HepG2 (cell line): ENCODE data around the gene PHTF1. TPM values are rescaled to one million over a fixed set of nuclear protein-coding genes. Genes with fewer than 3 reads are reported as not detected.

Experiments
- ATAC-seq: fragments of 200-7000 bp; cut with Tn5 transposase; 3 replicates; pipeline ENCODE4 v1.9.1; 2020; ENCODE audit warnings: mild to moderate bottlenecking, moderate library complexity
- BruUV-seq: library from RNA; stranded (reverse); fragments of 400-500 nt; replicated peaks from 2 replicates; lab custom pipeline; 2021; lab: Mats Ljungman, UMichigan
- CTCF ChIA-PET: fragments of 300-600 bp; formaldehyde crosslinking; extraction: SDS; loops from one replicate; lab custom pipeline; 2021; ENCODE audit warnings: low total read pairs, inconsistent platforms, low intra/inter-chr PET ratio; lab: Yijun Ruan, JAX
- POLR2A ChIA-PET: fragments of 350-600 bp; sonication (Branson Sonifier 250); formaldehyde crosslinking; loops from one replicate; lab custom pipeline; 2020; ENCODE audit warnings: antibody characterized with exemption, inconsistent platforms; lab: Yijun Ruan, JAX
- DNase-seq: peaks from one replicate; pipeline ENCODE4 v3.0.0-alpha.2; 2015; ENCODE audit warnings: low spot score
- FAIRE-seq: peaks from 3 replicates; lab custom pipeline; 2011; peaks lifted over from hg19 to GRCh38; lab: Jason Lieb, UNC
- H2AFZ ChIP-seq: one replicate; pipeline ENCODE4 v1.6.1; 2011; ENCODE audit warnings: low read length, inconsistent platforms
- H3K27ac ChIP-seq: fragments of 300-600 bp; 3 replicates; pipeline ENCODE4 v1.8.0; 2011; ENCODE audit warnings: mixed run types, mild to moderate bottlenecking, mixed read lengths, low read length, inconsistent platforms; ENCODE audit not compliant: insufficient read depth; ENCODE audit errors: extremely low read length
- H3K27me3 ChIP-seq, 2 experiments: fragments of 200-600 bp in 1 of 2; 2 replicates in 1 of 2; 3 replicates in 1 of 2; pipeline versions ENCODE4 v1.6.0 to v1.8.0; 2011; ENCODE audit warnings: low read length in 2 of 2, mild to moderate bottlenecking in 2 of 2, moderate library complexity in 2 of 2, inconsistent platforms in 1 of 2; ENCODE audit not compliant: insufficient read depth in 2 of 2, control insufficient read depth in 1 of 2
- H3K36me3 ChIP-seq, 2 experiments: fragments of 200-600 bp in 1 of 2; replicated peaks in 1 of 2; 2 replicates in 1 of 2; 3 replicates in 1 of 2; pipeline versions ENCODE4 v1.5.1 to v1.8.0; 2011; ENCODE audit warnings: low read length in 2 of 2, inconsistent platforms in 1 of 2; ENCODE audit not compliant: insufficient read depth in 2 of 2, control insufficient read depth in 1 of 2
- H3K4me1 ChIP-seq: 2 replicates; pipeline ENCODE4 v1.5.1; 2012; ENCODE audit warnings: low read length, inconsistent platforms; ENCODE audit not compliant: insufficient read depth
- H3K4me2 ChIP-seq: 2 replicates; pipeline ENCODE4 v1.6.0; 2011; ENCODE audit warnings: low read depth, low read length, inconsistent platforms
- H3K4me3 ChIP-seq, 3 experiments: fragments of 200-600 bp in 1 of 3; sonication (generic), shearing (Covaris generic) in 1 of 3; replicated peaks in 1 of 3; 2 replicates each; pipeline ENCODE4 v1.5.1; 2011 to 2016; ENCODE audit warnings: low read length in 3 of 3, inconsistent platforms in 2 of 3, low read depth in 2 of 3, mild to moderate bottlenecking in 2 of 3, control low read depth in 1 of 3, mixed read lengths in 1 of 3; ENCODE audit not compliant: insufficient read depth in 1 of 3
- H3K79me2 ChIP-seq: one replicate; pipeline ENCODE4 v1.6.1; 2011; ENCODE audit warnings: low read length, inconsistent platforms; ENCODE audit not compliant: insufficient read depth
- H3K9ac ChIP-seq: 2 replicates; pipeline ENCODE4 v1.6.0; 2011; ENCODE audit warnings: mild to moderate bottlenecking, low read depth, low read length, inconsistent platforms; ENCODE audit not compliant: insufficient read depth
- H3K9me3 ChIP-seq: 2 replicates; pipeline ENCODE4 v1.5.1; 2012; ENCODE audit warnings: mild to moderate bottlenecking, low read length
- H4K20me1 ChIP-seq: 2 replicates; pipeline ENCODE4 v1.6.0; 2011; ENCODE audit warnings: inconsistent platforms, mild to moderate bottlenecking, low read length, moderate library complexity; ENCODE audit not compliant: insufficient read depth
- AHR ChIP-seq: IDR thresholded peaks from 2 replicates; pipeline ENCODE4 v1.6.1; 2018; ENCODE audit warnings: missing genetic modification reagents, missing compliant biosample characterization
- DNMT3B ChIP-seq: conservative IDR thresholded peaks from 2 replicates; pipeline ENCODE4 v1.6.1; 2016; ENCODE audit warnings: missing biosample characterization, control low read depth
- FOXA1 ChIP-seq, 2 experiments: fragments of 450-650 bp in 1 of 2; sonication (generic) in 1 of 2; formaldehyde crosslinking in 1 of 2; IDR thresholded peaks; 2 replicates each; pipeline versions ENCODE4 v1.4.0 to v1.6.1; 2016 to 2020; ENCODE audit warnings: missing genetic modification reagents in 1 of 2
- FOXA3 ChIP-seq: IDR thresholded peaks from 2 replicates; pipeline ENCODE4 v1.6.1; 2016; ENCODE audit warnings: missing genetic modification reagents, missing compliant biosample characterization
- NBN ChIP-seq: fragments of 450-650 bp; conservative IDR thresholded peaks from 2 replicates; pipeline ENCODE4 v1.6.1; 2017
- RBM39 ChIP-seq: fragments of 200-400 bp; formaldehyde crosslinking; IDR thresholded peaks from one replicate; pipeline ENCODE4 v1.6.1; 2018; ENCODE audit warnings: antibody characterized with exemption, mild to moderate bottlenecking, low read depth, low read length; ENCODE audit not compliant: poor library complexity, severe bottlenecking
- SMAD9 ChIP-seq: sonication (generic); formaldehyde crosslinking; IDR thresholded peaks from 2 replicates; pipeline ENCODE4 v1.5.1; 2020; ENCODE audit warnings: mild to moderate bottlenecking, missing genetic modification reagents
- STAG1 ChIP-seq: sonication (generic); formaldehyde crosslinking; IDR thresholded peaks from 2 replicates; pipeline ENCODE4 v1.4.0; 2020; ENCODE audit warnings: missing genetic modification reagents
- TBX3 ChIP-seq: fragments of 450-650 bp; IDR thresholded peaks from 2 replicates; pipeline ENCODE4 v1.6.1; 2017; ENCODE audit warnings: antibody characterized with exemption, mild to moderate bottlenecking, inconsistent platforms, borderline replicate concordance
- ZKSCAN1 ChIP-seq: fragments of 150-350 bp; IDR thresholded peaks from 2 replicates; pipeline ENCODE4 v1.6.1; 2014; ENCODE audit warnings: low read length
- ZMYM3 ChIP-seq: sonication (generic); formaldehyde crosslinking; IDR thresholded peaks from 2 replicates; pipeline ENCODE4 v1.5.1; 2020; ENCODE audit warnings: mild to moderate bottlenecking, missing genetic modification reagents
- WGBS: methylation state at CpG from one replicate; pipeline ENCODE4 v1.1.6; 2017; ENCODE audit warnings: low lambda C conversion rate; 5-methylcytosine and 5-hydroxymethylcytosine counted together
- in situ Hi-C: cut with HindIII; loops from 2 replicates; pipeline ENCODE4 v1.10.0; 2017; ENCODE audit warnings: low pct_unique_long_range_greater_than_20kb; ENCODE audit not compliant: extremely low pct_ligation_motif_present
- intact Hi-C: fragments of 100-400 bp; cut with micrococcal nuclease; formaldehyde crosslinking; loops from one replicate; pipeline ENCODE4 v1.10.0; 2022; ENCODE audit not compliant: unreplicated experiment
- polyA plus RNA-seq, 8 experiments: library from polyadenylated mRNA; depleted of rRNA in 3 of 8; stranded (reverse) in 7 of 8; unstranded in 1 of 8; fragments of >200 nt; fragmentation: Illumina TruSeq in 4 of 8; extraction: Trizol in 4 of 8; gene quantifications; 2 replicates each; pipeline versions ENCODE4 v1.2.1 to v1.2.3, GENCODE V29; 2011 to 2016; ENCODE audit warnings: low read depth in 4 of 8, missing spikeins in 1 of 8, mixed read lengths in 1 of 8; ENCODE audit not compliant: insufficient read depth in 1 of 8
- total RNA-seq, 5 experiments: library from RNA; depleted of rRNA; stranded (reverse); fragments of >200 nt; fragmentation: Illumina TruSeq; extraction: Trizol; gene quantifications; 2 replicates each; pipeline ENCODE4 v1.2.3, GENCODE V29; 2016; ENCODE audit warnings: low read depth in 1 of 5
- TF ChIP-seq, protein P1 (sequence below): sonication (generic); formaldehyde crosslinking; IDR thresholded peaks from 2 replicates; pipeline ENCODE4 v1.5.0; 2020; ENCODE audit warnings: mild to moderate bottlenecking, missing genetic modification reagents, moderate library complexity
- TF ChIP-seq, protein P2 (sequence below): sonication (generic); formaldehyde crosslinking; IDR thresholded peaks from 2 replicates; pipeline ENCODE4 v1.4.0; 2020; ENCODE audit warnings: mild to moderate bottlenecking, missing genetic modification reagents

PHTF1 gene
- total and polyA plus RNA-seq, 2 of the 13 experiments (the other 11 are each of a cell fraction or from before 2014, with no cell fraction given), result 5.0 to 19.7 TPM

DNA sequence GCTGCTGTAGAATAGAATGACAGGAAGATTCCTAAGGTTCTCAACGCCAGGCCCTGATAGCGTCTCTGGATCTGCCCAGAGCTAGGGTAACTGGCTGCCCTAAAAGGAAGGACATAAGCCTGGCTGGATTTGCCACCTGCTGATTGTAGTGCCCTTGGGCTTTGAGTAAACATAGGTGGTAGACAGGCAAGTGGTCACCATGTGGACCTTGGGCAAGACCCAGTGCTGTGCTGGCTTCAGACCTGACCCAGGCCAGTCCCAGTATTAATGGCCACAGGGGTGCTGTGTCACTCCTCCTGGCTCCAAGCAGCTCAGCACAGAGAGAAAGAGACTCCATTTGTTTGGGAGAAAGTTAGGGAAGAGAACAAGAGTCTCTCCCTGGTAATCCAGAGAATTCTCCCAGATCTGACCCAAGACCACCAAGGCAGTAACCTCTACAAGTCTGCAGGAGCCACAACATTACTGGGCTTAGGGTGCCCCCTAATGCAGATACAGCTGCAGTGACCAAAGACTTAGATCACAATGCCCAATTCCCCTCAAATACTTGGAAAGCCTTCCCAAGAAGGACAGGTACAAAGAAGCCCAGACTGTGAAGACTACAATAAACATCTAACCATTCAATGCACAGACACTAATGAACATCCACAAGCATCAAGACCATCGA is 44.5 kb downstream of the PHTF1 start:
- in situ Hi-C loops (no loop called here), intact Hi-C loops (no loop called here)
- ChIA-PET POLR2A (no interaction called here), CTCF (no interaction called here)
- BruUV-seq, result no TSS peak
- Histone ChIP-seq H2AFZ (no peak overlapping the region), H3K4me2 (no peak overlapping the region), H3K79me2 (no peaks in the 10 kb centered on the region), H3K36me3 (peaks cover 4 to 18% of the 10 kb centered on the region in 2 experiments; a peak in 4 of 5 replicates), H3K9ac (no peak overlapping the region), H4K20me1 (no peaks in the 10 kb centered on the region), H3K9me3 (peaks cover 7% of the 10 kb centered on the region), H3K27me3 (no peaks in the 10 kb centered on the region), H3K4me3 (no peak overlapping the region), H3K4me1 (no peaks in the 10 kb centered on the region), H3K27ac (no peak overlapping the region)
- FAIRE-seq, result no peak
- 98% methylated on average over 3 of the region's 3 CpGs for WGBS
- TF ChIP-seq ZMYM3 (CRISPR knock-in tag) (no peak), ZKSCAN1 (no peak), STAG1 (CRISPR knock-in tag) (peak; percentile 66)
- TF ChIP-seq, protein P1, sequence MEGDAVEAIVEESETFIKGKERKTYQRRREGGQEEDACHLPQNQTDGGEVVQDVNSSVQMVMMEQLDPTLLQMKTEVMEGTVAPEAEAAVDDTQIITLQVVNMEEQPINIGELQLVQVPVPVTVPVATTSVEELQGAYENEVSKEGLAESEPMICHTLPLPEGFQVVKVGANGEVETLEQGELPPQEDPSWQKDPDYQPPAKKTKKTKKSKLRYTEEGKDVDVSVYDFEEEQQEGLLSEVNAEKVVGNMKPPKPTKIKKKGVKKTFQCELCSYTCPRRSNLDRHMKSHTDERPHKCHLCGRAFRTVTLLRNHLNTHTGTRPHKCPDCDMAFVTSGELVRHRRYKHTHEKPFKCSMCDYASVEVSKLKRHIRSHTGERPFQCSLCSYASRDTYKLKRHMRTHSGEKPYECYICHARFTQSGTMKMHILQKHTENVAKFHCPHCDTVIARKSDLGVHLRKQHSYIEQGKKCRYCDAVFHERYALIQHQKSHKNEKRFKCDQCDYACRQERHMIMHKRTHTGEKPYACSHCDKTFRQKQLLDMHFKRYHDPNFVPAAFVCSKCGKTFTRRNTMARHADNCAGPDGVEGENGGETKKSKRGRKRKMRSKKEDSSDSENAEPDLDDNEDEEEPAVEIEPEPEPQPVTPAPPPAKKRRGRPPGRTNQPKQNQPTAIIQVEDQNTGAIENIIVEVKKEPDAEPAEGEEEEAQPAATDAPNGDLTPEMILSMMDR (CRISPR knock-in tag), result peak; percentile 60
- DNase-seq, result no peak
- peak; percentile 37; the same call in 1 of the 3 replicates for ATAC-seq

GRCh38 chr1:113701429-113701828 is 57.9 kb downstream of the PHTF1 start:
- Histone ChIP-seq H4K20me1 (no peaks in the 10 kb centered on the region), H3K4me1 (no peaks in the 10 kb centered on the region), H3K4me2 (no peak overlapping the region), H3K36me3 (peaks cover 0 to 11% of the 10 kb centered on the region in 2 experiments; a peak in 4 of 5 replicates), H3K27ac (no peak overlapping the region), H3K9me3 (no peaks in the 10 kb centered on the region), H3K9ac (no peak overlapping the region), H2AFZ (no peak overlapping the region), H3K27me3 (no peaks in the 10 kb centered on the region; a peak in 1 of 5 replicates), H3K79me2 (no peaks in the 10 kb centered on the region), H3K4me3 (no peak overlapping the region)
- ChIA-PET POLR2A (no interaction called here), CTCF (no interaction called here)
- intact Hi-C loops (no loop called here), in situ Hi-C loops (no loop called here)
- 99% methylated on average over 3 of the region's 3 CpGs for WGBS
- FAIRE-seq (no peak), ATAC-seq (no peak), DNase-seq (no peak)
- TF ChIP-seq SMAD9 (CRISPR knock-in tag), result no peak
- no peak for TF ChIP-seq TBX3
- TF ChIP-seq, protein P2, sequence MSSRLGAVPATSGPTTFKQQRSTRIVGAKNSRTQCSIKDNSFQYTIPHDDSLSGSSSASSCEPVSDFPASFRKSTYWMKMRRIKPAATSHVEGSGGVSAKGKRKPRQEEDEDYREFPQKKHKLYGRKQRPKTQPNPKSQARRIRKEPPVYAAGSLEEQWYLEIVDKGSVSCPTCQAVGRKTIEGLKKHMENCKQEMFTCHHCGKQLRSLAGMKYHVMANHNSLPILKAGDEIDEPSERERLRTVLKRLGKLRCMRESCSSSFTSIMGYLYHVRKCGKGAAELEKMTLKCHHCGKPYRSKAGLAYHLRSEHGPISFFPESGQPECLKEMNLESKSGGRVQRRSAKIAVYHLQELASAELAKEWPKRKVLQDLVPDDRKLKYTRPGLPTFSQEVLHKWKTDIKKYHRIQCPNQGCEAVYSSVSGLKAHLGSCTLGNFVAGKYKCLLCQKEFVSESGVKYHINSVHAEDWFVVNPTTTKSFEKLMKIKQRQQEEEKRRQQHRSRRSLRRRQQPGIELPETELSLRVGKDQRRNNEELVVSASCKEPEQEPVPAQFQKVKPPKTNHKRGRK (CRISPR knock-in tag), result no peak
- no peak for TF ChIP-seq DNMT3B (CRISPR knock-in tag)
- TF ChIP-seq FOXA1 (IDR thresholded peaks at IDR 0.05), result no peak
- no peak for TF ChIP-seq FOXA1 (CRISPR knock-in tag; IDR thresholded peaks at IDR 0.05)
- TF ChIP-seq NBN, result no peak
- no peak for TF ChIP-seq RBM39
- no peak for TF ChIP-seq AHR (CRISPR knock-in tag)
- no peak for TF ChIP-seq FOXA3
- no TSS peak for BruUV-seq
